CD4-positive, alpha-beta T cell treated with Interleukin-6 at 100 ng/mL for 8 hours (primary cell): ENCODE data around the gene RABEP1.

Experiments
- DNase-seq: peaks from one replicate; pipeline ENCODE4 v3.0.0-alpha.2; 2020; ENCODE audit warnings: mixed read lengths, low spot score

The RABEP1 gene

DNA sequence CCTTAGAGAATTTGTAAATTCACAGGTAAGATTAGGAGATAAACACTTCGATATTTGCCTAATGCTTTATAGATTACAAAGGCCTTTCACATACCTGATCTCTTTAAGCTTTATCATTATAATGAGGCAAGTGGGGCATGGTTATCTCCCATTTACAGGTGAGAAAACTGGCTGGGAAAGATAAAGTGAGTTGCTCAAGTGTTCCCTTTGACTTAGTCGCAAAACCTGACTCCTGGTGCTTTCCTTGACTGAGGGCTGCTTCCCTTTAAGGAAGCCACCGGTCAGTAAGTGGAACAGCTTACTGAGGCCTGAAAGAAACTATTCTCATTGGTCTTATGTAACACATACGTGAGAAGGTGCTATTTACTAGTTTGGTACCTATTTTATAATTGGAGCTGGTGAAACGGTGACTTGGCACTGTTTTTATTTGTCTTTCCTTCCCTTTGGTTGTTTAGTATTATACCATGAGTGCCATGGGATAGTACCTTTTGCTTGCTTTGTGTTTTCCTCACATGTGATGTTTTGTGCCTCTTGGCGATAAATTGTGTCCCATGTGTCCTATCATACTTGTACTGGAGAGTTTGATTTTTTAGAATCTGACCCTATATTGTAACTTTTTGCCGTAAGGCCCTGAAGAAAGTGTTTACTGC, 80.2 kb downstream of the RABEP1 start:
- no peak for DNase-seq

DNA sequence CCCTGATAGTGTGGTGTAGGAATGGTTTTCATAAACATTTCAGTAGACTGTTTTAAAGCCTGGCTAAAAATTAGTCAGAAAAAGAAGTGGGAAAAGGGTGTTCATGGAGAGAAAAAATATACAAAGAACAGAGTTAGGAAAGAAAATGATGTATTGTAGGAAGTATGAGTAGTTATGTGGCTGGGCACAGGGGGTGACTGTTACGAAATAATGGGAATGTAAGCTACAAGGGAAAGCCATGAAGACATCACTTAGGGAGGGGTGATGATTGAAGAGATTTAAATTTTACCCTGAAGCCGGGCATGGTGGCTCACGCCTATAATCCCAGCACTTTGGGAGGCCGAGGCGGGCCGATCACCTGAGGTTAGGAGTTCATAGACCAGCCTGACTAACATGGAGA, 82.1 kb downstream of the RABEP1 start:
- no peak for DNase-seq

DNA sequence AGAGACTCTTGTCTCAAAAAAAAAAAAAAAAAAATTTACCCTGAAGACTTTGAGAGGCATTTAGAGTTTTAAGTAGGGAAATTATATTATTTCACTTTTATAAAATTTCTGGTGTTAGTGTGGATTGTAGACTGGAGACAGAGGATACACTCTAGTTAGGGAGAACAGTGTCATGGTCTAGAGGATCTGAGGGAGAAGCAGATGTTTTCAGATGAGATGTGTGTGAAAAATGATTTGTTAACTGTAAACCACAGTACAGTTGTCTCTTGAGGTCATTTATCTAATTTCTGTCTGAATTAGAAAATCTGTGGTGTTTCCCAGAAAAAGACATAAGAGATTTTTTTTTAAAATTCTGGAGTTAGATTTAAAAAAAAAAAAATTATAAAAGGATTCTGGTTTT, 82.6 kb downstream of the RABEP1 start:
- DNase-seq = no peak

DNA sequence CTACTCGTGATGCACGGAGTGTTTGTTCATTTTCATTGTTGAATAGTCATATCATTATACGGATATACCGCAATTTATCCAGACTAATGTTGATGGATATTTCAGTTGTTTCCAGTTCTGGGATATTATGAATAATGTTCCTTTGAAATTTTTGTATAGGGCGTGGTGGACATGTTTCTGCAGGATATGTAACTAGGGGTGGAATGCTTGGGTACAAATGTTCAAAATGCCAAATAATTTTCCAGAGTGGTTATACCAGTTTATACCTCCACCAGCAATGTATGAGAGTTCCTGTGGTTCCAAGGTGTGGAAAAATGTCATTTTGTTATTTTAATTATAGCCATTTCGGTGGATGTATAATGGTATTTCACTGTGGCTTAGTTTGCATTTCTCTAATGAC, 83.7 kb downstream of the RABEP1 start:
- no peak for DNase-seq

DNA sequence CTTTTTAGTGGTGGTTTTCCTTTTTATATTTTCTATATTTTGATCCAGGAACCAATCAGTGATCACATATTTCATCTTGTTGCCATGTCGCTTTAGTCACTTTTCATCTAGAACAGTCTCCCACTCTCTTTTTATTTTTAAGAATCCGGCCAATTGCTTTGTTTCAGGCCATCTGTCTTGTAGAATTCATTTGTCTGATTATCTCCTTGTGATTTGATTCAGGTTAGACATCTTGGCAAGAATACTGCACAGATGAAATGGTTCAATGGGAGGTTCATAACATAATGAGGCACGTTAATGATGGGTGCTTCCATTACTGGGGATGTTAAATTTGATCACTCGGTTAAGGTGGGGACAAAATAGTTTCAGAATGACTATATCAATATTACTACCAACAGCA, 88.3 kb downstream of the RABEP1 start:
- no peak for DNase-seq

DNA sequence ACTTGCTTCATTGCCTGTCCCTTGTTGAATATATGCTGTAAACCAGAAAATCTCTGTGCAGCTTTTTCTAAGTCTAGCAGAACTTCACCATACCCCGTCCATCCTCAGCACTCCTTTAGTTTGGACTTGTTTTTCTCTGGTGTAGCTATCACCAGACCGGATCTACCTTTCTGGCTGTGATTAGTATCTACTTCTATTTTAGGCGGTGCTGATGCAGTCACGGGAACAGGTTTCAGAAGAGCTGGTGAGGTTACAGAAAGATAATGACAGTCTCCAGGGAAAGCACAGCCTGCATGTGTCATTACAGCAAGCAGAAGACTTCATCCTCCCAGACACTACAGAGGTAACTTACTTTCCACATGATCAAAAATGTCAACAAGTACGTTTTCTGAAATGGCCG, 91.0 kb downstream of the RABEP1 start:
- no peak for DNase-seq

DNA sequence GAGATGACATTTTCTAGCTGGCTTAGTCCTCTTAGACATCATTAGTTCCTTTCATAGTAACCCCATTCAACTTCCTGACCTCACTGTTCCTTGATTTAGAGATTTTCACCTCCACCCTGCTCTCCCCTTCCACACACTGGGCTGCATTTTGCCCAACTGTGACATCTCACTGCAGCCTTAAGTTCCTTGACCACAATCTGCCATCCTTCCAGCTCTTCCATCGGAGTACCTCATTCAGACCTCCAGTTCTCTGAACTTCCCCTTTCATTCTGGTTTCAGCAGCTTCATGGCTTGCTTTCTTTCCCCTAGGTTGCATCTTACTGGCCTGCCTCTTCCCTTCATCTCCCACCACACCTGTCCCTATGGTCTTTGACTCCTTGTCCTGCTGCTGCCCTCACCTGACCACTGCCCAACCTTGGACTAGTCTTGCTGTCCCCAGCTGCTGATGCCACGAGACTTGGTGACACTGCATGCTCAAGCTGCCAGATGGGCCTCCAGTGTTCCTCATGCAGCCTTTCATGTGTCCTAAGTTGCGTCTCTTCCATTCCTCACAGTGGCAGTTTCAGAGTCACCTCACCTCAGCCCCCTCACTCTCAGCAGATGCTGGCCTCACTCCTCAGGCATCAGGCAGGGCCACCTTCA, 96.6 kb downstream of the RABEP1 start:
- DNase-seq = no peak

DNA sequence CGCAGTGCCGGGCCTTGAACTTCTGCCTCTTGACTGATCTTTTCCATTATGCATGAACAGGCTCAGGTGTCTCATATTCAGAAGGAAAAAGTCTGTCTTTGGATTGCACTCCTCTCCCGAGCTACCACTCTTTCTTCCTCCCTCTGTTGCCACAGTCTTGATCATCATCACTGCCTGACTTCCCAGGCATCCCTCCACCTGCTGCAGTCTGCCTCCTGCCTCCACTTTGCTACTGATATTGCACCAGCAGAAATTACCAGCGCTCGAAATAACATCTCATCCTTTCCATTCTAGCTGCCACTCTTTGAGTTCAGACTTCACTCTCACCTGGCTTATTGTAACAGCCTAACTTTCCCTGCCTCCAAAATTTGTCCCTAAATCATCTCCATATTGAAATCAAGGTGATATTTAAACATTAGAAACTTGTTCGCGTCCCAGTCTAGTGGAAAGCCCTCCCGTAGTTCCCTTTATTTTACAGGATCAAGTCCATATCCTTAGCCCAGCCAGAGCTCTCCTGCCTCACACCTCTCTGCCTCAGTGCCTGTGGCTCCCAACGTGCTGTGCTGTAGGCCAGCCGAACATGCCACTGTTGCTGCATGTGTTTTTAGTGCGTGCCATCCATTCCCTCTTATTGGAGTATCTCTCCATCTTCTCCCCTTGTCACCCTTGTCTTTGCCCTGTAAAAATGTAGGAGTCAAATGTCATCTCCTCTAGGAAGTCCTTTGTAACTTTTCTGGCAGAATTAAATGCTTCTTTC, 97.4 kb downstream of the RABEP1 start:
- no peak for DNase-seq

DNA sequence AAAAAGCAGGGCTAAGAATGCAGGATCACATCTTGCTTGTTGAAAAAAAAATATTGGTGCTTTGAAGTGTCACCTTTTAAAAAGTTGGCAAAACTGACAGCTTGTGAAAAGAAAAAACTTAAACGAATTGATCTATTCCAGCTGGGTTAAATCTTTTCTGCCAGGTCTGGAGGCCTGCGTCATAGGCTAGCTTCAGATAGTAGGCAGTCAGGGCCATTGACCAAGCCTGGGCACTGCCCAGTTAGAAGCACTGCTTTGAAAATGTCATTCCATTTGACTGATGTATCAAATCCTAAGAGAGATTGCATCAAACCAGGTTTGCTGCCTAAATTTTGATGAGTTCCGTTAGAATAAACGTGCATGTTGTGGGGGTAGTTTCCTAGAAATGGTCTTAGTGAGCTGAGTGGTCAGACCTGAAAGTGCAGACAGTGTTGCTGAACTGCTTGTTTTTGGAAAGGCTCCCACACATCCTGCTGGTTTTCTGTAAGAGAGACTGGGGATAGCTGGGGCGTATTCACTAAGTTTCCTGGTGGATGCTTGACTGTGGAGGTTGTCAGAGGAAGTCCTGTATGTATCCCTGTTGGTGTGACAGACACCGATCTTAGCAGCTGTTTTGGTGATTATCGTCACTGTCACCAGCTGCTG, 98.5 kb downstream of the RABEP1 start:
- no peak for DNase-seq

DNA sequence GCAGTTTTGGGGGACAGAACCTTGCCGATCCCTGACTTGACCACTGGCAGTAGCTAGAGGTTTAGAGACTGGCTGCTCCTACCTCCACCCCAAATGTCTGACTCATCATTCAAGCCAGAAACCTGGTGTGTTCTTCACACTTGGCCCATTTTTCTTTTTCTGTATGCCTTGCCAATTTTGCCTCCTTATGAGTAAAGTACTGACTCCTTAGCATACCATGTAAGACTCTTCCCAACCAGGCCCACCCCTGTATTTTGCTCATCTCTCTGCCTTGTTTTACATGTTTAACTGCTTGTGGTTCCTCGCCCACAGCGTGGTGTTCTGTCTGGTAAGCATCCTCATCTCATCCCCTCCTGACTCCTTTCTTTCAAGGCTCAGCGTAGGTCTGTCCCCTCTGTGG, 99.5 kb downstream of the RABEP1 start:
- DNase-seq = no peak

DNA sequence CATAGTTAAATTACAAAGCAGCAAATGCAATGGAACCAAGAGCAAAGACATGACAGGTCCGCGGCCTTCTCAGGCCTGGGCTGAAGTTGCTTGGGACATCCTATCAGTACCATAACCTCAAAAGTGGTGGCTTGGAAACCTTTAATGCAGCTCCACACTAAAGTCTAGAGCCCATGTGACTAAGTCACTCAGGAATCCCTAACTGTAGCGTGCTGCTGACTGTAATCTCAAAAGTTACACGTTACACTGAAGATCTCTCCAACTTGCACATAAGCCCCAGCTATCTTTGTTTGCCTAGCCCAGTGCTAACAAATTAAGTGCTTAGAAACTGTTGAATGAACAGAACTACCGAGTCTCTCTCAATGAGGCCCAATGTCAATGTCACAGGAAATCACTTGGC, 109.6 kb downstream of the RABEP1 start:
- DNase-seq = no peak

DNA sequence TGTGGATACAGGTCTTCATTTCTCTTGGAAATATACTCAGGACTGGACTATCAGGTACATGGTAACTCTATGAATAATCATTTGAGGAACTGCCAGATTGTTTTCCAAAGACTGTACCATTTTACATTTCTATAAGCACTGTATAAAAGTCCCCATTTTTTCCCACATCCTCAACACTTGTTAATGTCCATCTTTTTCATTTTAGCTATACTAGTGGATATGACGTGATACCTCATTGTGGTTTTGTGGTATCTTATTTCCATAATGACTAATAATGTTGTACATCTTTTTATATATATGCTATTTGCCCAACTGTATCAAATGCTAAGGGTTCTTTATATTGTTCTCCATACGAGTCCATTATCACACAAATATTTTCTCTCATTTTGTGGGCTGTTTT, 114.5 kb downstream of the RABEP1 start:
- no peak for DNase-seq

DNA sequence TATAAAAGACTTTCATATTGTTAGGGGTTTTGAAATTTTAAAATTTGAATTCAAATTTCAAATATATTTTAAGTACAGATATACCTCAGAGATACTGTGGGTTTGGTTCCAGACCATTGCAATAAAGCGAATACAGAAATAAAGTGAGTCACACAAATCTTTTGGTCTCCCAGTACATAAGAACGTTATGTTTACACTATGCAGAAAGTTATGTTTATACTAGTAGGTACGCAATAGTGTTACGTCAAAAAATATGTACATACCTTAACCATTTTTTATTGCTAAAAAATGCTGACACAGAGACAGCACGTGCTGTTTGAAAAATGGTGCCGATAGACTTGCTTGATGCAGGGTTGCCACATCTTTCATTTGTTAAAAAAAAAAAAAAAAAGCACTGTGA, 117.7 kb downstream of the RABEP1 start:
- DNase-seq = no peak

DNA sequence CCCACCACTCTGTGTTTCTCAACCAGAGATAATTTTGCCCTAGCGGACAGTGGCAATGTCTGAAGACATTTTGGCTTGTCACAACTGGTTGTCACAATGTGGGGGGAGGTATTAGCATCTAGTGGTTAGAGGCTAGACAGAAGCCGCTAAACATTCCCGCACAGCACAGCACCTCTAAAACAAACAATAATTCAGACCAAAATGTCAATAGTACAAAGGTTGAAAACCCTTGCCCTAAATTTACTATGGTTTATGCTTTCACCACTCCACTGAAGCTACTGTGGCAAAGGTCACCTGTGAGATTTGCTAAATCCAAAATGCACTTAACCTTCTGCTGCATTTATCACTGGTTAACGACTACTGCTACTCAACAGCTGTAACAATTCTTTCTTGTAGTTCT, 123.3 kb downstream of the RABEP1 start:
- no peak for DNase-seq

DNA sequence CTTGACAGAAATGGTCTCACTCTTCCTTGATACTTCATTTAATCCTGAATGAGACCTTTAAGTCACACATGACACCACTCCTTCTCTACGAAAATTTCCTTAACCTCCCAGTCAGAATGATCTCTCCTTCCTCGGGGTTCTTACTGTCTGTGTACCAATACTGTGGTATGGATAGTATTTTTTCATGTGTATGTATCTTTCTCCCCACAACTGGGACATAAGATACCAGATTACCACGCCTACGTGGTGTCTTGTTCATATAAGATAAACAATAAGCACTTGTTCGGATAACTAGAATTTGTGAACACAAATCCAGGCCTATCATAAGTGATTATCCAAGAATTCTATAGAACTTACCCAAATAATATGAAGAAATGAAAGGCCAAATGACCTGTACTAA, 126.1 kb downstream of the RABEP1 start:
- DNase-seq = no peak

DNA sequence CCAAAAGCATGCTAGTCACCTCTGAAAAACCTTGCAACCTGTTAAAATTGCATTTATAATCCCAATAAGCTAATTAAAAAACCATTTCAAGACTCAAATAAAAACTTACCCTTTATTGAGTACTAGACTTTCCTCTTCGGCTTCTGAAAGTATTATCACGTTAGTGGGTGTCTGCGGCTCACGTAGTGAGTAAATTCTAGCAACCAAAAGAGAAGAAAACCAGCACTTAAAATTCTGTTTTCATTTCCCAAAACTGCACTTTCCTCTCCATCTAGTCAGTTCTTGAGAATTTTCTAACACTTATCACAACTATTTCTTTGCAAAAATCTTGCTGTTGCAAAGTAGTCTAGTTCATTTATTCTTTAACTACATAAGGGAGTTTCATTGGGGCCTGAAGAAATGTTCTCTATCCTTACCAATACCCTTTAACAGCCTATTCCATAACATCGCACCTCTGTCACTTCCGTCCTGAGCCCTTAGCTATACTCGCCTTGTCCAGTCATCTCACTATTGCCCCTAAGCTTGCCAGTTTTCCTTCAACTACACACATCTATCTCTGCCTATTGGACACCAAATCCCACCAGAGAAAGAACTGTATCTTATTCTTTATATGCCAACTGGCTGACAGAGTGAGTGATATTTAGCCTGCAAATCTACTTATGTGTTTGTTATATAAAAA, 128.6 kb downstream of the RABEP1 start:
- DNase-seq = no peak

DNA sequence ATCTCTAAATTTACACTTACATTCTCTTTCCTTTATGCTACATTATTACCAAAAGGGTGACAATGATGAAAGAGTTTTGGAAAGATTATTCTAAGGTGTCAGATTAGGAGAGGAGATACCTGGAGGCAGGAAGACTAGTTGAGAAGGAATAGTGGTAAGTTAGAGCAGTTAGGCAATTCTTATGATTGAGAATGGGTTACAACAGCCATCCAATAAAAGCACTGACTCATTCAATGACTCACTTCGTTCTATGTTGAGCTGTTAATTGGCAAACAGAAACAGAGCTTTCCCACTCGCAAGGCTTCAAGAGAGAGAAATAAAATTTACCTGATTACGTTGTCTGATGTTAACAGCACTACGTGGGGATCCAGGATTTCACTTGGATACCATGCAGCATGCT, 131.6 kb downstream of the RABEP1 start:
- DNase-seq = no peak

DNA sequence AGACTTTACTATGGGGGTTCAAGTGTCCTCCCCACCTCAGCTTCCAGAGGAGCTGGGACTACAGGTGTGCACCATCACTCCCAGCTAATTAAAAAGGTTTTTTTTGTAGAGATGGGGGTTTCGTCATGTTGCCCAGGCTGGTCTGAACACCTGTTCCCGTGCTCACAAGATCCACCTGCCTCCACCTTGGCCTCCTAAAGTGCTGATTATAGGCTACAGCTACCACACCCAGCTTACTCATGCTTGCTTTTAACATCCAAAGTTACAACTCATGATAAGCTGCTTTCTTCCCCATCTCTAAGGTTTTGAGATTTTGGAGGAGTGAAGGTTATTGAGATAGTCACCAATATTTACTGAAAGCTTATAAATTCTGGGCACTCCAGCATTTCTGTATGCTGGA, 134.8 kb downstream of the RABEP1 start:
- no peak for DNase-seq

DNA sequence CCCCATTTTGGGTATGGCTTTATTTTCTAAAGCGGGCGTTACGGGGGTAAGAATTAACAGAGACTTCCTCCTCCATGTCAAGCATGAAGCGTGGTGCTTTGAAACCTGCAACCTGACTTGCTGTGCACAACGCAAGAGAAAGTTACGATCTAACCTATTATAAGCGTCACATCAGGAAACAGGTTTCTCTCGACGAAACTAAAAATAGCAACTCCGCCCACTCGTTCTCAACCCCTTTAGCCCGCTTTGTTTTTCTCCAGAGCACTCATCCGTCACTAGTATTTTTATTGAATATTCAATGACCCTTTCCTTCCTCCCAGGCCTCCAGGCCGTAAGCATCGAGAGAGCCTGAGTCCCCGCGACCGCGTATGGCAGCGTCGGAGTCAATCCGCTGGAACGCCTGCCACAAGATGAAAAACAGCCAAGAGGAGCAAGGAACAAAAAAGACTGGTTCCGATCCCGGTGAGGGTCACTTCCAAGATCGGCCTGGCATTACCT, 136.8 kb downstream of the RABEP1 start:
- peak; percentile 64 for DNase-seq

DNA sequence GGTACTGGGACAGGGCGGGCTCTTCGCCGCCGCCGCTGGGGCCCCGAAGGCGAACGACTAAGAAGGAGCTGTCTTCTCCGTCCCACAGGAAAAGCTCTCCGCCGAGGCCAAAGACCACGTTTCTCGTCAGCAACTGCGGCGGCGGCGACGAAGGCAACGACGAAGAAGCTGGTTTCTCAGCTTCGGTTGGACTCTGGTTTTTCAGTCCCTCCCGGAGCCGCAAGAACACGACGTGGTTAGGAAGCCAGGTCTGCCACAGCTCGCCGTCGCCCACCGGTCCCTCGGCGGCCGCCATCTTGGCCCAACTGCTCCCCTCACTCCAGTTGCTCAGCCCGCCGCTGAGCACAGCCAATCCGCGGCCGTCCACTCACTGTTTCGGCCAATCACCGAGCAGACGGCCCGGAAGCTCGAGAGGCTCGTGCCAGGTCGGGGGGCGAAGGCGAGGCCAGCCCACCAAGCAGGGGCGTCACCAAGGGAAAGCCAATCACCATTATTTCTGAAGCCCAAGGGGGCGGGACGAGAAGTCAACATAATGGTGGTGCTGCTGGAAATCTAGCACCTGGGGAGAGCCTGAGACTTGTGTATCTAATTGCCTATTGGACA, 137.4 kb downstream of the RABEP1 start, which contains the start of gene NUP88:
Gene NUP88, minus strand, starts transcription at position 307 of the 603 bp plus-strand sequence. Its CDS starts 12 bp downstream, at position 295.
- peak; percentile 94 for DNase-seq

DNA sequence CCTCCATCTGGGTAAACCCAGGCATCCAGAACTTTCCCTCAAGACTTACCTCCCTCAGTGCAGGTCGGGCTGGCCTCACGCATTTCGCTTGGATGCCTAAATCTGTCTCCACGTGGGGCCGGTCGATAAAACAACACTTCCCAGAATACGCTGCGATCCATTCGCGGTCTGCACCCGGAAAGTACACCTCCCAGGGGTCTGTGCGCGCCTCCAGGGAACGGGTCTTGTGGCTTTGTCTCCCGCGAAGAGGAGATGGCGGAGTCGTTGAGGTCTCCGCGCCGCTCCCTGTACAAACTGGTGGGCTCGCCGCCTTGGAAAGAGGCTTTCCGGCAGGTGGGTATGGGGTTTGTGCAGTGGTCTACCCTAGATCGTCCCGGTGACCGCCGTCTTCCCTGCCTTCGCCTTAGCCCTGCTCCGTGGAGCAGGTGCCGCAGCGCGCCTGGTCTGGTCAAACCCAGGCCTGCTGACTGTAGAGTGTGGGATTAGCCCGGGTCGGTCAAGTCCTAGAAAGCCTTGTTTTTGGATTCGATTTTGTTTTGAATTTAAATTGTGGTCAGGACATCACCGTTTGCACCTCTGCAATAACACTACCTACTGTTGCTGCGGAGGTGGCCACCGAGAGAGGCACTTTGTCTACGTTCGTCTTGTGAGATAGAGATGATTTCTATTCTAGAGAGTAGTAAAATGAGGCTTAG, 138.0 kb downstream of the RABEP1 start, which contains the start of gene RPAIN:
Gene RPAIN, plus strand, starts transcription at position 224 of the 695 bp plus-strand sequence. Its CDS starts 29 bp downstream, at position 253.
- peak; percentile 83 for DNase-seq
